ENCODE data around the gene HECTD2.
"Not testable (repeated sequence)": the region's sequence is repeated elsewhere in the genome, so short reads cannot be mapped to it uniquely, and the experiment has no call there.

Gene HECTD2

GRCh38 chr10:91434041-91434440 lies 23.9 kb downstream of the HECTD2 start:
- H3K27ac ChIP-seq = no peak overlapping the region
- peak; percentile 23 for DNase-seq
- H3K27me3 ChIP-seq (replicated peaks) = no peaks in the 10 kb centered on the region
- in situ Hi-C loops (cut with HindIII; ENCODE audit: low pct_ligation_motif_present, low sequenced_read_pairs) = no loop called here
- H3K4me3 ChIP-seq (ENCODE audit: low read depth, low read length) = no peak overlapping the region
- TF ChIP-seq CTCF (IDR thresholded peaks at IDR 0.05; ENCODE audit: low read depth, low read length, missing control alignments) = no peak
- H3K36me3 ChIP-seq (replicated peaks) = no peaks in the 10 kb centered on the region

- Histone ChIP-seq H3K27ac (no peak overlapping the region), H3K36me3 (replicated peaks) (no peaks in the 10 kb centered on the region), H3K27me3 (replicated peaks) (no peaks in the 10 kb centered on the region), H3K4me3 (ENCODE audit: low read depth, low read length) (no peak overlapping the region)
- no peak for DNase-seq
- no peak for TF ChIP-seq CTCF (IDR thresholded peaks at IDR 0.05; ENCODE audit: low read depth, low read length, missing control alignments)
- in situ Hi-C loops (cut with HindIII; ENCODE audit: low pct_ligation_motif_present, low sequenced_read_pairs) = no loop called here
These were observed 25.1 kb downstream of the HECTD2 start for GRCh38 chr10:91435241-91435640.

- H3K27me3 ChIP-seq (replicated peaks); DNase-seq; H3K36me3 ChIP-seq (replicated peaks); in situ Hi-C loops (cut with HindIII; ENCODE audit: low pct_ligation_motif_present, low sequenced_read_pairs); H3K27ac ChIP-seq; H3K4me3 ChIP-seq (ENCODE audit: low read depth, low read length): not testable (repeated sequence)
These were observed 28.1 kb downstream of the HECTD2 start for GRCh38 chr10:91438228-91438627.

- no peaks in the 10 kb centered on the region for H3K27me3 ChIP-seq (replicated peaks)
- DNase-seq = no peak
- no peaks in the 10 kb centered on the region for H3K36me3 ChIP-seq (replicated peaks)
- H3K27ac ChIP-seq = no peak overlapping the region
- no peak overlapping the region for H3K4me3 ChIP-seq (ENCODE audit: low read depth, low read length)
- no peak for TF ChIP-seq CTCF (IDR thresholded peaks at IDR 0.05; ENCODE audit: low read depth, low read length, missing control alignments)
- in situ Hi-C loops (cut with HindIII; ENCODE audit: low pct_ligation_motif_present, low sequenced_read_pairs) = no loop called here
These were observed 34.4 kb downstream of the HECTD2 start for GRCh38 chr10:91444211-91445182.

GRCh38 chr10:91452063-91452462 lies 41.9 kb downstream of the HECTD2 start:
- Histone ChIP-seq H3K4me3 (ENCODE audit: low read depth, low read length) (no peak overlapping the region), H3K27me3 (replicated peaks) (no peaks in the 10 kb centered on the region), H3K27ac (no peak overlapping the region), H3K36me3 (replicated peaks) (no peaks in the 10 kb centered on the region)
- no peak for TF ChIP-seq CTCF (IDR thresholded peaks at IDR 0.05; ENCODE audit: low read depth, low read length, missing control alignments)
- in situ Hi-C loops (cut with HindIII; ENCODE audit: low pct_ligation_motif_present, low sequenced_read_pairs) = no loop called here
- DNase-seq = no peak

- TF ChIP-seq CTCF (IDR thresholded peaks at IDR 0.05; ENCODE audit: low read depth, low read length, missing control alignments) = no peak
- Histone ChIP-seq H3K4me3 (ENCODE audit: low read depth, low read length) (no peak overlapping the region), H3K27ac (no peak overlapping the region), H3K27me3 (replicated peaks) (no peaks in the 10 kb centered on the region), H3K36me3 (replicated peaks) (no peaks in the 10 kb centered on the region)
- in situ Hi-C loops (cut with HindIII; ENCODE audit: low pct_ligation_motif_present, low sequenced_read_pairs) = no loop called here
- no peak for DNase-seq
These were observed 43.4 kb downstream of the HECTD2 start for GRCh38 chr10:91453535-91453934.

- H3K27ac ChIP-seq; H3K4me3 ChIP-seq (ENCODE audit: low read depth, low read length); H3K27me3 ChIP-seq (replicated peaks); DNase-seq; H3K36me3 ChIP-seq (replicated peaks); in situ Hi-C loops (cut with HindIII; ENCODE audit: low pct_ligation_motif_present, low sequenced_read_pairs): not testable (repeated sequence)
These were observed 45.0 kb downstream of the HECTD2 start for GRCh38 chr10:91455135-91455534.

Measured in brain microvascular endothelial cell (primary cell).